Gastrocnemius medialis (tissue), 4 donors: ENCODE data around the gene PPM1L. TPM values are rescaled to one million over a fixed set of nuclear protein-coding genes. Genes with fewer than 3 reads are reported as not detected.

Experiments used
- ATAC-seq, 2 donors: fragments of 150-250 bp; one replicate each; pipeline ENCODE4 v1.9.1; 2016
- DNase-seq, 2 donors: peaks; one replicate each; pipeline ENCODE4 v3.0.0-alpha.2; 2019
- H3K27ac ChIP-seq, 4 donors: fragments of 200-600 bp; sonication (generic); 1 replicate in 1 of 4; 2 replicates in 3 of 4; pipeline ENCODE4 v1.5.1; 2016 to 2018; ENCODE audit warnings: mild to moderate bottlenecking in 2 of 4, moderate library complexity in 1 of 4
- H3K27me3 ChIP-seq, 3 donors: fragments of 200-600 bp; sonication (generic) in 2 of 3; 1 replicate in 1 of 3; 2 replicates in 2 of 3; pipeline versions ENCODE4 v1.5.1 to v1.6.0; 2016 to 2019; ENCODE audit warnings: mild to moderate bottlenecking in 1 of 3, moderate library complexity in 1 of 3
- H3K36me3 ChIP-seq, 2 donors: fragments of 200-600 bp; sonication (generic) in 1 of 2; one replicate each; pipeline ENCODE4 v1.5.1; 2017 to 2018
- H3K4me1 ChIP-seq, 2 donors: fragments of 200-600 bp; sonication (generic) in 1 of 2; one replicate each; pipeline ENCODE4 v1.5.1; 2016 to 2017; ENCODE audit warnings: mild to moderate bottlenecking in 2 of 2
- H3K4me3 ChIP-seq, 4 donors: fragments of 200-600 bp; sonication (generic) in 3 of 4; 1 replicate in 1 of 4; 2 replicates in 3 of 4; pipeline ENCODE4 v1.5.1; 2016 to 2019; ENCODE audit warnings: mild to moderate bottlenecking in 2 of 4
- H3K9me3 ChIP-seq, 3 donors: fragments of 200-600 bp; sonication (generic) in 2 of 3; 1 replicate in 1 of 3; 2 replicates in 2 of 3; pipeline ENCODE4 v1.5.1; 2016 to 2019
- CTCF ChIP-seq, 5 experiments: fragments of 450-650 bp in 3 of 5; fragments of 200-600 bp in 2 of 5; sonication (generic) in 2 of 5; IDR thresholded peaks in 4 of 5; conservative IDR thresholded peaks in 1 of 5; 1 replicate in 4 of 5; 2 replicates in 1 of 5; pipeline ENCODE4 v1.5.1; 2016 to 2019; ENCODE audit warnings: antibody characterized with exemption in 5 of 5, mild to moderate bottlenecking in 3 of 5, moderate library complexity in 3 of 5
- POLR2A ChIP-seq, 2 donors: fragments of 450-650 bp; IDR thresholded peaks; one replicate each; pipeline ENCODE4 v1.6.1; 2017; ENCODE audit warnings: antibody characterized with exemption in 2 of 2, mild to moderate bottlenecking in 2 of 2, moderate library complexity in 2 of 2
- in situ Hi-C, 4 donors: fragments of 200-750 bp; cut with MboI; loops; one replicate each; pipeline versions ENCODE4 v1.15.0 to v1.8.0; 2017; ENCODE audit warnings: low sequenced_read_pairs in 4 of 4
- intact Hi-C: fragments of 100-400 bp; cut with DNase I; formaldehyde crosslinking; loops from one replicate; pipeline ENCODE4 v1.15.1; 2023; ENCODE audit warnings: low total_unique reads
- total RNA-seq, 4 donors: library from RNA; depleted of rRNA; stranded (reverse); fragments of >200 nt; gene quantifications; one replicate each; pipeline versions ENCODE4 v1.1.0 to v1.2.3, GENCODE V29; 2016

The PPM1L gene
- total RNA-seq, 4 donors from 2014 or later, result 85.0 to 243 (median 122) TPM

GRCh38 chr3:160781402-160781801, 25.4 kb downstream of the PPM1L start:
- peak overlapping the region in 1 of 4 donors; percentile 6 for H3K27ac ChIP-seq

GRCh38 chr3:160781863-160782262, 25.8 kb downstream of the PPM1L start:
- Histone ChIP-seq H3K9me3 (no peaks in the 10 kb centered on the region), H3K27ac (peak overlapping the region in 1 of 4 donors; percentile 6), H3K4me3 (no peak overlapping the region), H3K36me3 (no peaks in the 10 kb centered on the region), H3K27me3 (no peaks in the 10 kb centered on the region), H3K4me1 (peaks cover 47 to 59% of the 10 kb centered on the region in 2 donors)
- no peak for TF ChIP-seq CTCF (IDR thresholded peaks at IDR 0.05 in 4 of 5, conservative IDR thresholded peaks at IDR 0.05 in 1 of 5)
- no peak for TF ChIP-seq POLR2A (IDR thresholded peaks at IDR 0.05)
- DNase-seq (no peak), ATAC-seq (no peak)
- in situ Hi-C loops, result no loop called here
- intact Hi-C loops, result no loop called here

More at GRCh38 chr3:160781402-160781801, 25.4 kb downstream of the PPM1L start:
- ATAC-seq, result no peak
- in situ Hi-C loops (no loop called here), intact Hi-C loops (no loop called here)
- H3K4me1 ChIP-seq, result peaks cover 47 to 62% of the 10 kb centered on the region in 2 donors
- no peak for DNase-seq
- no peaks in the 10 kb centered on the region for H3K27me3 ChIP-seq
- H3K4me3 ChIP-seq, result no peak overlapping the region
- no peaks in the 10 kb centered on the region for H3K36me3 ChIP-seq
- TF ChIP-seq POLR2A (IDR thresholded peaks at IDR 0.05), result no peak
- no peak for TF ChIP-seq CTCF (IDR thresholded peaks at IDR 0.05 in 4 of 5, conservative IDR thresholded peaks at IDR 0.05 in 1 of 5)
- H3K9me3 ChIP-seq, result no peaks in the 10 kb centered on the region

GRCh38 chr3:160784853-160785252, 28.8 kb downstream of the PPM1L start:
- Histone ChIP-seq H3K27ac (peak overlapping the region in 2 of 4 donors; percentile 21), H3K36me3 (no peaks in the 10 kb centered on the region), H3K4me3 (no peak overlapping the region), H3K9me3 (no peaks in the 10 kb centered on the region), H3K27me3 (no peaks in the 10 kb centered on the region), H3K4me1 (peaks cover 26 to 40% of the 10 kb centered on the region in 2 donors)
- no peak for TF ChIP-seq POLR2A (IDR thresholded peaks at IDR 0.05)
- no peak for TF ChIP-seq CTCF (IDR thresholded peaks at IDR 0.05 in 4 of 5, conservative IDR thresholded peaks at IDR 0.05 in 1 of 5)
- DNase-seq, result no peak
- intact Hi-C loops (no loop called here), in situ Hi-C loops (no loop called here)
- no peak for ATAC-seq

GRCh38 chr3:160790726-160791125, 34.7 kb downstream of the PPM1L start:
- Histone ChIP-seq H3K4me1 (peaks cover 29 to 31% of the 10 kb centered on the region in 2 donors), H3K9me3 (no peaks in the 10 kb centered on the region), H3K36me3 (no peaks in the 10 kb centered on the region), H3K4me3 (no peak overlapping the region), H3K27me3 (no peaks in the 10 kb centered on the region), H3K27ac (peak overlapping the region in 1 of 4 donors; percentile 37)
- intact Hi-C loops (no loop called here), in situ Hi-C loops (no loop called here)
- TF ChIP-seq POLR2A (IDR thresholded peaks at IDR 0.05), result no peak
- no peak for TF ChIP-seq CTCF (IDR thresholded peaks at IDR 0.05 in 4 of 5, conservative IDR thresholded peaks at IDR 0.05 in 1 of 5)
- no peak for ATAC-seq
- DNase-seq, result no peak

GRCh38 chr3:160792540-160792939, 36.5 kb downstream of the PPM1L start:
- no peak for TF ChIP-seq POLR2A (IDR thresholded peaks at IDR 0.05)
- TF ChIP-seq CTCF (IDR thresholded peaks at IDR 0.05 in 4 of 5, conservative IDR thresholded peaks at IDR 0.05 in 1 of 5), result no peak
- no peak for ATAC-seq
- in situ Hi-C loops, result no loop called here
- intact Hi-C loops, result no loop called here
- no peaks in the 10 kb centered on the region for H3K36me3 ChIP-seq
- no peak overlapping the region for H3K4me3 ChIP-seq
- H3K27ac ChIP-seq, result peak overlapping the region in 1 of 4 donors; percentile 93
- H3K27me3 ChIP-seq, result no peaks in the 10 kb centered on the region
- peaks cover 47% of the 10 kb centered on the region in 2 donors for H3K4me1 ChIP-seq
- no peak for DNase-seq
- H3K9me3 ChIP-seq, result no peaks in the 10 kb centered on the region
